IPS DF 4.7 (cell line): Measurements from ENCODE around the gene FBXL17.

Experiments used
- DNase-seq: peaks from one replicate; pipeline ENCODE4 v3.0.0-alpha.2; 2013; ENCODE audit warnings: low spot score; ENCODE audit errors: extremely low read depth

The FBXL17 gene

GRCh38 chr5:107917983-107918382 lies 463.9 kb downstream of the FBXL17 start:
- DNase-seq = no peak

- DNase-seq = no peak
These were observed 464.9 kb downstream of the FBXL17 start for GRCh38 chr5:107916731-107917725.

GRCh38 chr5:107915176-107915812 lies 466.6 kb downstream of the FBXL17 start:
- DNase-seq = no peak

GRCh38 chr5:107913494-107913893 lies 468.4 kb downstream of the FBXL17 start:
- no peak for DNase-seq

GRCh38 chr5:107900721-107901120 lies 481.2 kb downstream of the FBXL17 start:
- no peak for DNase-seq

- no peak for DNase-seq
These were observed 487.5 kb downstream of the FBXL17 start for GRCh38 chr5:107894361-107894760.

GRCh38 chr5:107893642-107894041 lies 488.3 kb downstream of the FBXL17 start:
- DNase-seq = no peak

- DNase-seq = no peak
These were observed 492.5 kb downstream of the FBXL17 start for GRCh38 chr5:107889387-107889786.

- no peak for DNase-seq
These were observed 493.4 kb downstream of the FBXL17 start for GRCh38 chr5:107888541-107888940.

- no peak for DNase-seq
These were observed 494.5 kb downstream of the FBXL17 start for GRCh38 chr5:107887166-107887943.

GRCh38 chr5:107885601-107886000 lies 496.3 kb downstream of the FBXL17 start:
- no peak for DNase-seq

GRCh38 chr5:107884871-107885270 lies 497.0 kb downstream of the FBXL17 start:
- no peak for DNase-seq

- DNase-seq = no peak
These were observed 503.2 kb downstream of the FBXL17 start for GRCh38 chr5:107878661-107879060.

GRCh38 chr5:107876906-107877305 lies 505.0 kb downstream of the FBXL17 start:
- DNase-seq = no peak

GRCh38 chr5:107876261-107876660 lies 505.6 kb downstream of the FBXL17 start:
- no peak for DNase-seq

GRCh38 chr5:107875833-107876232 lies 506.1 kb downstream of the FBXL17 start:
- no peak for DNase-seq

- DNase-seq = no peak
These were observed 507.1 kb downstream of the FBXL17 start for GRCh38 chr5:107874795-107875194.

- no peak for DNase-seq
These were observed 508.0 kb downstream of the FBXL17 start for GRCh38 chr5:107873877-107874276.

GRCh38 chr5:107871023-107871422 lies 510.9 kb downstream of the FBXL17 start:
- no peak for DNase-seq

GRCh38 chr5:107869438-107870115 lies 512.3 kb downstream of the FBXL17 start:
- DNase-seq = no peak
